Duodenal mucosa (tissue), 2 donors: ENCODE data around the gene SLC35F3.

Experiments used
- H3K27ac ChIP-seq: one replicate; pipeline ENCODE4 v1.7.0; 2013; ENCODE audit warnings: low read depth, low read length
- H3K27me3 ChIP-seq, 2 donors: one replicate each; pipeline ENCODE4 v1.7.0; 2013; ENCODE audit warnings: low read length in 2 of 2, control low read depth in 1 of 2; ENCODE audit not compliant: insufficient read depth in 2 of 2, control insufficient read depth in 1 of 2
- H3K36me3 ChIP-seq, 2 donors: one replicate each; pipeline ENCODE4 v1.7.0; 2013; ENCODE audit warnings: low read length in 2 of 2, control low read depth in 1 of 2; ENCODE audit not compliant: insufficient read depth in 2 of 2, control insufficient read depth in 1 of 2
- H3K4me1 ChIP-seq, 2 donors: one replicate each; pipeline ENCODE4 v1.7.0; 2013; ENCODE audit warnings: low read length in 2 of 2, control low read depth in 1 of 2; ENCODE audit not compliant: insufficient read depth in 2 of 2, control insufficient read depth in 1 of 2
- H3K4me3 ChIP-seq, 2 donors: one replicate each; pipeline ENCODE4 v1.7.0; 2013; ENCODE audit warnings: low read length in 2 of 2, low read depth in 1 of 2
- H3K9ac ChIP-seq, 2 donors: one replicate each; pipeline ENCODE4 v1.7.0; 2013; ENCODE audit warnings: low read length in 2 of 2, low read depth in 1 of 2
- H3K9me3 ChIP-seq, 2 donors: one replicate each; pipeline ENCODE4 v1.7.0; 2013; ENCODE audit warnings: low read length in 2 of 2, control low read depth in 1 of 2; ENCODE audit not compliant: control insufficient read depth in 1 of 2

Gene SLC35F3

DNA sequence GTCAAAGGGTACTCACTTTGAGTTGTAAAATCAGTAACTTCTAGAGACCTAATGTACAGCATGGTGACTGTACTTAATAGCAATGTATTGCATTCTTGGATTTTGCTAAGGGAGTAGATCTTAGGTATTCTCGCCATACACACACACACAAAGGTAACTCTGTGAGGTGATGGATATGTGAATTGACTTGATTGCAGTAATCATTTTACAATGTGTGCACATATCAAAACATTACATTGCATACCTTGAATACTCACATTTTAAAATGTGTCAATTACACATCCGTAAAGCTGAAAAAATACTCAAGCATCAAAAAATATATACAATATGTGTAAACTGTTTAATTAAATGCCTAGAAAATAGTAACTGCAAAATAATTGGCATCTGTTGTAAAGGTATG, 86.0 kb downstream of the SLC35F3 start:
- H3K27me3 ChIP-seq, result no peaks in the 10 kb centered on the region
- no peaks in the 10 kb centered on the region for H3K9me3 ChIP-seq
- H3K27ac ChIP-seq, result no peak overlapping the region
- H3K36me3 ChIP-seq, result no peaks in the 10 kb centered on the region
- no peaks in the 10 kb centered on the region for H3K4me1 ChIP-seq
- H3K4me3 ChIP-seq, result no peak overlapping the region
- no peak overlapping the region for H3K9ac ChIP-seq

DNA sequence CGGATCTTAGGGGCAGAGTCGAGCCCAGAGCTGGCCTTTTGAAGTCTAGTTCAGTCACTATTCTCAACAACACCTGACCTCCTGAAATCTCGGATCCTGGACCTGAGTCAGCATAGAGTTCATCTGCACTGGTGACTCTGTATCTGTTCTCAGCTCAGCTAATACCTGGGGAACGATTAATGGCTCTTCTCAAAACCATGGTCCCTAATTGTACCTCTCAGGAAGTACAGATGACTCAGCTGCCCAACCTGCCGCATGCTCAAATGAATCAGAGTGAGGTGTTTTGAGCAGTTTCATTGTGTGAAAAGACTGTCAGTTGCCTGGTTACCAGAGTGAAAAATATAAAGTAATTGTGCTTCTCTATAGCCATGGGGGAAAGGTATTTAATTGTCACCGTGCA, 89.2 kb downstream of the SLC35F3 start:
- Histone ChIP-seq H3K9me3 (no peaks in the 10 kb centered on the region), H3K4me1 (no peaks in the 10 kb centered on the region), H3K36me3 (no peaks in the 10 kb centered on the region), H3K9ac (no peak overlapping the region), H3K4me3 (no peak overlapping the region), H3K27ac (no peak overlapping the region), H3K27me3 (no peaks in the 10 kb centered on the region)

DNA sequence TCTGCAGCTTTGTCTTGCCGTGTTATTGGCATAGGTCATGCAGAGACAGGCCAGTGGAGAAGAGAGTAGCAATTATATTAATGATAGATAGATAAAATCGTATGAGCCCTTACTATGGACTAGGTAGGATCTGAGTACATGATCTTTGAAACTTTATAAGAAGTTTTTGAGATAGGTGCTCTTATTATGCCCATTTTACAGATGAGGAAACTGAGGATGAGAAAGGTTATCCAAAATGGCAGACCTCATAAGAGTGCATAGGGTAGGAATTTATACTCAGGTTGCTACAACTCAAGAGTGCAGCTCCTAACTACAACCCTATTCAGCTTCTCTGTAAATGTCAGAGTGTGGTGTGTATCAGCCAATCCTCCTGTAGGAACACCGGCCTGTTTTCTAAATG, 89.6 kb downstream of the SLC35F3 start:
- Histone ChIP-seq H3K36me3 (no peaks in the 10 kb centered on the region), H3K9me3 (no peaks in the 10 kb centered on the region), H3K4me1 (no peaks in the 10 kb centered on the region), H3K27me3 (no peaks in the 10 kb centered on the region), H3K9ac (no peak overlapping the region), H3K4me3 (no peak overlapping the region), H3K27ac (no peak overlapping the region)

DNA sequence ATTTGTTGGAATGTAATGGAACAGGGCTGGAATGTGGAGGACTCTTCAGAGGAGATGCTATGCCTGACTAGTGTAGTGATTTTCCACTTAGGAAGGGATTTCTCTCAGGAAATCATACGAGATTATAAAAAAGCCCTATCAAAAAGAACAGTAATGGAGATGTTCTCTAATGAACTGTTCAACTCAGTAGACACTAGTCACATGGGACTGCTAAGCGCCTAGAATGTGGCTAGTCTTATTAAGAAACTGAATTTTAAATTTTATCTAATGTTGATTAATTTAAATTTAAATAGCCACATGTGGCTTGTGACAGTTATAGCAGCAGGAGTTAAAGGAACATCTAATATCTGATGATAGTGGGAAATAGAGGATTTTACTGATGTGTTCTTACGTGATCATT, 94.0 kb downstream of the SLC35F3 start:
- Histone ChIP-seq H3K4me3 (no peak overlapping the region), H3K36me3 (no peaks in the 10 kb centered on the region), H3K4me1 (no peaks in the 10 kb centered on the region), H3K9me3 (no peaks in the 10 kb centered on the region), H3K9ac (no peak overlapping the region), H3K27me3 (no peaks in the 10 kb centered on the region), H3K27ac (no peak overlapping the region)

DNA sequence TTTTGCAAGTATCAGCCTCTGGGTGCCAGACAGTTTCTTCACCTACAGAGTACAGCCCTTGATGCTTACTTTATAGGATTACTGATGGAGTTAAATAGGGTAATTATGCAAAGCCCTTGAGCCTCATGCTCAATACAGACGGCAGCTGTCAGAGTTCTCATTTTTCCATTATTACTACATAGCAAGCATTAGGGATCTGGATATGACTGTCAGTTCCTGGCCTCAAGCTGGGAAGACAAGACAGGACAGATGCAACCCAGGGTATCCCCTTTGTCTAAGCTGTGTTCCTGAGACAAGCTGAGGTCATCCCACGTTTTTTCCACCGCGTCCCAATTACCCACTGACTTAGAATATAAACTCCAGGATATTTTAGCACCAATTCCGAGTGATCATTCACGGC, 94.4 kb downstream of the SLC35F3 start:
- no peaks in the 10 kb centered on the region for H3K27me3 ChIP-seq
- no peaks in the 10 kb centered on the region for H3K4me1 ChIP-seq
- H3K9me3 ChIP-seq, result no peaks in the 10 kb centered on the region
- H3K27ac ChIP-seq, result no peak overlapping the region
- no peaks in the 10 kb centered on the region for H3K36me3 ChIP-seq
- no peak overlapping the region for H3K4me3 ChIP-seq
- H3K9ac ChIP-seq, result no peak overlapping the region

DNA sequence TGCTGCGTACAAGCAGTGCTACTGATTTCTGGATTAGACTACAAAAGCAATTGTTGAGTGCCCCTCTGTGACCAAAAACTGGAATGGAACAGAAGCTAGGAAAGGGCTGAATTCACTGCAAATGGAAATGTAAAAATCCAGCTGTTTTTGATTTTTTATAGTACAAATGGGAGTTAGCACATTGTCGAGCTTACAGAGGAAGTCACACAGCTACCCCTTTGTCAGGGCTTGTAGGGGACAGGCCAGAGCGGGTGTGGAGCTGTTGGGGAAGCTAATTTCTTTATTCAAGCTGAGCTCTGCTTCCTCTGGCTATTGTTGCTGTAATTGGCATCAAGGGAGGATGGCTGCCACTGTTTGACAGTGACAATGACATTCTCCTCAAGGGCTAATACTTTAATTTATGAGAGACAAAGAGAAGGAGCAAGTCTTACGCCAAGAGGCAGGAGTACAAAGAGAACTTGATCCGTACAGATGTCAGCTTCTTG, 96.1 kb downstream of the SLC35F3 start:
- Histone ChIP-seq H3K9ac (no peak overlapping the region), H3K9me3 (no peaks in the 10 kb centered on the region), H3K27me3 (no peaks in the 10 kb centered on the region), H3K4me1 (no peaks in the 10 kb centered on the region), H3K4me3 (no peak overlapping the region), H3K27ac (no peak overlapping the region), H3K36me3 (no peaks in the 10 kb centered on the region)

DNA sequence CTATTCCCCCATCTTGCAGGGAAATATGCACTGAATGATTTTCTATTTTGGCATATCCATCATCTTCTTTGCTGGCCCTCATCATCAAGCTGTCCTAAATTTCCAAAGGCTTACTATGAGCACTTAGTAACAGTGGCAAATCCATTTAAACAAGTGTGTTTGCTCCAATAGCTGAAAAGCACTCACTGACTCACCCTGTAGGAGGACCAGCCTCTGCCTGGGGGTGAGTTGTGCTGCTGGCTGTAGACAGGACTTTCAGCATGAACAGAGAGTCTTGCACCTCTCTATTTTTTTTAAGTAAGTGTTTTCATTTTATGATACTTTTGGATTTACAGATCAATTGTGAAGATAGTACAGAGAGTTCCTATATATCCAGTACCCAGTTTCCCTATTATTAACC, 97.3 kb downstream of the SLC35F3 start:
- Histone ChIP-seq H3K4me1 (no peaks in the 10 kb centered on the region), H3K27me3 (no peaks in the 10 kb centered on the region), H3K9me3 (no peaks in the 10 kb centered on the region), H3K36me3 (no peaks in the 10 kb centered on the region), H3K27ac (no peak overlapping the region), H3K9ac (no peak overlapping the region), H3K4me3 (no peak overlapping the region)

DNA sequence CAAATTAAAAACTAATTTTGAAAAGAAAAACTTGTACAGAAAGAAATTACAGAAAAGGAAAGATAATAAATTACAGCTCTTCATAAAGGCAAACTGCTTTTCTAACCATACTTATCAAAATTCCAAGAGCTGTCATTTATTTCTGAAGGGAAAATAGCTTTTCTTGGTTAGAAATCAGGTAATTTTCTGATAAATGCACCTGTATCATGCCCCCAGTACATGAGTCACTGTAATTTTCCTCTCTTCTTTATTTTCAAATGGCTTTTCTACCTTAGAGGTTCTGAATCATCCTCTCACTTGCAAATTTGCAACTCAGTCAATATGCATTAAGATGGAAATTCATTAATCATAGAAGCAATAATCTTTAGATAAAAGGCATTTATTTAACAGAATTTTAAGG, 100.1 kb downstream of the SLC35F3 start:
- Histone ChIP-seq H3K9ac (no peak overlapping the region), H3K4me3 (no peak overlapping the region), H3K27ac (no peak overlapping the region), H3K27me3 (no peaks in the 10 kb centered on the region), H3K9me3 (peaks cover 0 to 3% of the 10 kb centered on the region in 2 donors), H3K36me3 (no peaks in the 10 kb centered on the region), H3K4me1 (no peaks in the 10 kb centered on the region)

DNA sequence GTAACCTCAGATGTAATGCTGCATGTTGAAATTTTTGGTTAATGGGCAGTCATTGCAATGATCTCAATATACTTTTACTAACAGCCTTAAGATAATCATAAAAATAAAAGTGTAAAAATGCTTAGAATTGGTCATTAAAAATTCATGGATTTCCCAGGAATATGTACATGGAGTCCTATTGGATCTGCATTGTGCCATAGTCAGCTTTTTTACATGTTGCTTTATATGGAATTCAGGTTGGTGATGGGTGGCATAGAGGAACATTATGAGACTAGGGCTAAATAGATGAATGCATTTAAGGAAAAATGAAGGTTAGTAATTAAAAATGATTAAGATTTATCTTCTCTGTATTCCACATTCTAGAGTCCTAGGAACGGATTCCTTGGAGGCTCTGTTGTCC, 103.2 kb downstream of the SLC35F3 start:
- Histone ChIP-seq H3K27me3 (no peaks in the 10 kb centered on the region), H3K4me1 (no peaks in the 10 kb centered on the region), H3K27ac (no peak overlapping the region), H3K9me3 (peaks cover 0 to 3% of the 10 kb centered on the region in 2 donors), H3K9ac (no peak overlapping the region), H3K4me3 (no peak overlapping the region), H3K36me3 (no peaks in the 10 kb centered on the region)

DNA sequence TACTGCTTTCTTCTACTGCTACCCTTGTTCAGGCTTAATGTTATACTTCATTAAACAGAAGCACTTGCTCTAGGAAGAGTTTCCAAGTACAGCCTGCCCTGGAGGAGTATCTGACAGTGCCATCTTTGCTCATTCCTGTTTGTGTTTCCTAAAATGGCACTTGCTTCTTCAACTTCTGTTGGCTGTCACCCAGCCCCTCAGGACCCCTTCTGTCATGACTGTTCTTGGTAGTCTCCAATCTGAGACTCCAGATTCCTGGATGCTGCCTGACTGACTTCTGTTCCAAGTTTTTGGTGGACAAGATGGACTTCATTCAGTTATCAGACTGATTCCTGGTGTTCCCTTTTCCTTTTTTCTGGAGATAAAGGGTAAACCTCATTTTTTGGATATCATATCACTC, 104.1 kb downstream of the SLC35F3 start:
- Histone ChIP-seq H3K9me3 (peaks cover 0 to 3% of the 10 kb centered on the region in 2 donors), H3K27me3 (no peaks in the 10 kb centered on the region), H3K4me1 (no peaks in the 10 kb centered on the region), H3K4me3 (no peak overlapping the region), H3K9ac (no peak overlapping the region), H3K27ac (no peak overlapping the region), H3K36me3 (no peaks in the 10 kb centered on the region)

DNA sequence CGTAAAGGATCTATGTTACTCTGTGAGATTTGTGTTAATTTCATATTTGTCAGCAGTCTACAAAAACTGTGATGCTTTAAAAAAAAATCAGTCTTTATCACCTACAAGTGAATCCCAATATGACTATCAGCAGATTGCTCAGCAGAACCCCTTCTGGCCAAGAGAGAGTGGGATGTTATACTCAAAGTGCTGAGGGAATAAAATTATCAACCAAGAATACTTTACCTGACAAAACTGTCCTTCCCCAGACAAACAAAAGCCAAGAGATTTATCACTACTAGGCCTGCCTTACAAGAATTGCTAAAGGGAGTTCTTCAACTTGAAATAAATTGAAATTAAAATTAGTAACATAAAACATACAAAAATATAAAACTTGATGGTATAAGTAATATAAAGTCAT, 105.2 kb downstream of the SLC35F3 start:
- Histone ChIP-seq H3K27ac (no peak overlapping the region), H3K9me3 (peaks cover 0 to 3% of the 10 kb centered on the region in 2 donors), H3K9ac (no peak overlapping the region), H3K4me3 (no peak overlapping the region), H3K4me1 (no peaks in the 10 kb centered on the region), H3K27me3 (no peaks in the 10 kb centered on the region), H3K36me3 (no peaks in the 10 kb centered on the region)
